Erythroblast (primary cell): Measurements from ENCODE around the gene TAAR6.
"Not testable (repeated sequence)": the region's sequence is repeated elsewhere in the genome, so short reads cannot be mapped to it uniquely, and the experiment has no call there.

Experiments
- DNase-seq, 2 experiments: peaks; one replicate each; lab custom pipeline; 2025; lab: John Stamatoyannopoulos, UW
- GATA1 ChIP-seq: IDR thresholded peaks from 2 replicates; pipeline ENCODE4 v1.6.1; 2011; ENCODE audit warnings: low read depth, mild to moderate bottlenecking, control low read depth, low read length, moderate library complexity
- POLR2A ChIP-seq: IDR thresholded peaks from 2 replicates; pipeline ENCODE4 v1.6.1; 2011; ENCODE audit warnings: mild to moderate bottlenecking, low read length

TAAR6 gene, protein sequence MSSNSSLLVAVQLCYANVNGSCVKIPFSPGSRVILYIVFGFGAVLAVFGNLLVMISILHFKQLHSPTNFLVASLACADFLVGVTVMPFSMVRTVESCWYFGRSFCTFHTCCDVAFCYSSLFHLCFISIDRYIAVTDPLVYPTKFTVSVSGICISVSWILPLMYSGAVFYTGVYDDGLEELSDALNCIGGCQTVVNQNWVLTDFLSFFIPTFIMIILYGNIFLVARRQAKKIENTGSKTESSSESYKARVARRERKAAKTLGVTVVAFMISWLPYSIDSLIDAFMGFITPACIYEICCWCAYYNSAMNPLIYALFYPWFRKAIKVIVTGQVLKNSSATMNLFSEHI

GRCh38 chr6:132570221-132570777 is at the start of gene TAAR6:
Gene TAAR6, plus strand, starts transcription at chr6:132570322. Its CDS starts 0 bp downstream, at chr6:132570322.
- no peak for DNase-seq
- TF ChIP-seq GATA1, result no peak
- no peak for TF ChIP-seq POLR2A

- no peak for TF ChIP-seq GATA1
- no peak for TF ChIP-seq POLR2A
- no peak for DNase-seq
These were observed 49.2 kb upstream of the TAAR6 start for GRCh38 chr6:132520953-132521352.

DNA sequence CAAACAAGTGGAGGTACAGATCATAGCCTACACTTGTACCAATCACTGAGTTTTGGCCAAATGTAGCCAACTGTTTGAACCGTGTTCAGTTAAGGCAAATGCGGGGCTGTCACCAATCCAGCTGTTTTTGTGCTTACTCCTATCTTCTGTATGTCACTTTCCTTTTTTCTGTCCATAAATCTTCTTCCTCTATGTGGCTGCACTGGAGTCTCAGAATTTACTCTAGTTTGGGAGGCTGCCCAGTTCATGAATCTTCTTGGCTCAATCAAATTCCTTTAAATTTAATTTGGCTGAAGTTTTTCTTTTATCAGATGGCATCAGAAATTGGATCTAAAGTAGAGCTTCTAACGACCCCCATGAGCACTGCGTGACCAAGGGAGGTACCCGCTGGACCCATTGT is 45.5 kb upstream of the TAAR6 start:
- DNase-seq, result no peak
- TF ChIP-seq GATA1 (no peak), POLR2A (no peak)

GRCh38 chr6:132525866-132526265 is 44.3 kb upstream of the TAAR6 start:
- DNase-seq, result no peak
- TF ChIP-seq GATA1 (no peak), POLR2A (no peak)

DNA sequence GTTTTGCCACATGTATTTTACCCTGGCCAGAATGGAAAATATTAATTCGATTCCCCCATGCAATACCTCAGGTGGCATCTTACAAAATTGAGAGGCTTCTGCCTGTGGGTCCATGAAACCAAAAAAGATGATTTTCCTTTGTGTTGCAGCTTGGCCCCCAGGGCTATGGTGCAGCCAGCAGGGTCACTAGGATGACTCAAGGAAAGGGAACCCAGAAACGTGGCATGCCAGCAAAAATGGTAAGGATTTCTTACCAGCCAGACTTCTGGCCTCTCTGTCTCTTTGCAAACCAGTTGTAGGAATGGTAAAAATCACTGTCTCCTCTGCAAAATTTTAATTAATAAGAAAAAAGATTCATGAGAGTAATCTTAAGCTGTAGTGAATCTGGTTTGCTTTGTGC is 43.7 kb upstream of the TAAR6 start:
- DNase-seq, result no peak
- TF ChIP-seq POLR2A, result no peak
- no peak for TF ChIP-seq GATA1

GRCh38 chr6:132527791-132528190 is 42.3 kb upstream of the TAAR6 start:
- DNase-seq, result no peak
- TF ChIP-seq GATA1 (no peak), POLR2A (no peak)

DNA sequence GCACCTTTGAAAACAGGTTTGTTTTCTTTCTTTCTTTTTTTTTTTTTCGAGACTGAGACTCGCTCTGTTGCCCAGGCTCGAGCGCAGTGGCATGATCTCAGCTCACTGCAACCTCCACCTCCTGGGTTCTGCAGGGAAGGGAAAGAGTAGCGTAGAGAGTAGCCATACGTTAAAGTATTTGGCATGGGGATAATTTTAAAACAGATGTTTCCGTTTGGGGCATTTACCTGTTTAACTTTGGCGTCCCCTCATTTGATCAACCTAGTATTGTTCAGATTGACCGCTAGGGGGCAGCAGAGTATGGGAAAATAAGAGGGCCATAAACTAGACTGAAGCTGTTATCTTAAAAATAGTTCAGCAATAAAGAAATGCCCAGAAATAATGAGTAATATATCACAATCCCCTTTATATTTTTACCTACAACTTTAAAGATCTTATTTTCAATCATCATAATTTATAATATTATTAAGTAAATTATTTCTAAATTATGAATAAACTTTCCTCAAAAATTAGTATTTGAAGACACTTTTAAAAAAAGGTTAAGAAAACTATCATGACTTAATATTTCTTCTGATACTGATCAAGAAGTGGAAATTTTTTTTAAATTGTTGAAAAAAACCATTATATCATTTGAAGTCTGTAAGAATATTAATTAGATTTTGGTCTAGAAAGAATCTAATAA is 39.7 kb upstream of the TAAR6 start:
- TF ChIP-seq GATA1 (no peak), POLR2A (no peak)
- peak; percentile 73 to 86 for DNase-seq

GRCh38 chr6:132534546-132534945 is 35.6 kb upstream of the TAAR6 start:
- DNase-seq, result not testable (repeated sequence)

DNA sequence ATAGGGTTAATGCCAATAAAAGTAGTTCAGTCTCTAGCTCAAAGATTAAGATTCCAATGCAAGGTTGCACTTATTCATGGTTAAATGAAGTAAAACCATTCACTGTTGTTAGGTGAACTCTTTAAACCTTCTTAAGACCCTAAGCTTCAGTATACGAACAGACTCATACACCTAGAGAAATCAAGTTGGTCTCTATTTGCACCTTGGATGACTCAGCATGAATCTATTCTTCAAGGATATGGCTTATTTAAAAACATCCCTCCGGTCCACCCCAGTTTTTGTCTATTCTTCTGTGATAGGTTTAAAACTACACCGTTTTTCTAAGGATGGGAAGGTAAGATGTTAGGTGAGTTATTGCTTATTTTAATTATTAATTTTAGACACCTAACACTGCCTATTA is 33.0 kb upstream of the TAAR6 start:
- no peak for DNase-seq
- no peak for TF ChIP-seq GATA1
- TF ChIP-seq POLR2A, result no peak

GRCh38 chr6:132537977-132538376 is 32.1 kb upstream of the TAAR6 start, which contains the start of gene TAAR9:
Gene TAAR9, plus strand, starts transcription at chr6:132538277. Its CDS starts 13 bp downstream, at chr6:132538290.
- TF ChIP-seq POLR2A, result no peak
- TF ChIP-seq GATA1, result no peak
- no peak for DNase-seq

- DNase-seq, result no peak
- TF ChIP-seq POLR2A, result no peak
These were observed 25.3 kb upstream of the TAAR6 start for GRCh38 chr6:132544826-132545225.

DNA sequence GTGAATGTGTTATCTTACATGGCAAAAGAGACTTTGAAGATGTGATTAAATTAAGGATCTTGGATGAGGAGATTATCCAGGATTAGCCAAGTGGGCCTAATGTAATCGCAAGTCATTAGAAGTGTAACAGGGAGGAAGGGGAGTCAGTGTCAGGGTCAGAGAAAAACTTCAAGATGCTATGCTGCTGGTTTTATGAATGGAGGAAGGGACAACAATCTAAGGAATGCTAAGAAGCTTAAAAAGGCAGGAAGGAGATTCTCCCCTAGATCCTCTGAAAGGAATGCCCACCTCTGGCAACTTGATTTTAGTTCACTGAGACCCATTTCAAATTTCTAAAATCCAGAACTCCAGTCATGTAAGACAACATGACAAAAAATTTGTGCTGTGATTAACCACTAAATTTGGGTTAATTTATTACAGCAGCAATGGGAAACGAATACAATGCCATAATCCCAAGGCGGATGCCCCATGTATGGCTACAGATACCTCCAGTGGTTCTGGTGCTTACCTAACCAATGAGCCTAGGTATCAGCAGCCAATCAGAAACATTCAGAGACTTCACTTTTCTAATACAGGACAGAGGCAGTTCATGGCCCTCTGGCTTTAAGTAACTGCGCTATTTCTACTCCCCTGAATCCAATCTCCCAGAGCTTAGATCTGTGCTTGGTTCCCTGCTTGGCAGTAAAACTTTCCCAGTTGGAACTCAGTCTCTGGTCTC is 21.2 kb upstream of the TAAR6 start:
- no peak for DNase-seq
- TF ChIP-seq POLR2A (no peak), GATA1 (no peak)

GRCh38 chr6:132551214-132551613 is 18.9 kb upstream of the TAAR6 start:
- no peak for DNase-seq
- TF ChIP-seq GATA1 (no peak), POLR2A (no peak)

- no peak for DNase-seq
- TF ChIP-seq GATA1 (no peak), POLR2A (no peak)
These were observed 17.8 kb upstream of the TAAR6 start, which contains the start of gene TAAR8 for GRCh38 chr6:132552372-132552771. Gene TAAR8, plus strand, starts transcription at chr6:132552672. Its CDS starts 21 bp downstream, at chr6:132552693.

GRCh38 chr6:132560087-132560486 is 10.0 kb upstream of the TAAR6 start:
- not testable (repeated sequence) for DNase-seq
